Measurements from ENCODE around the gene DLEC1. TPM values are rescaled to one million over a fixed set of nuclear protein-coding genes. Genes with fewer than 3 reads are reported as not detected.

DLEC1 gene
- total and polyA plus RNA-seq, 2 experiments from 2014 or later, result 0.31 to 0.66 TPM

DNA sequence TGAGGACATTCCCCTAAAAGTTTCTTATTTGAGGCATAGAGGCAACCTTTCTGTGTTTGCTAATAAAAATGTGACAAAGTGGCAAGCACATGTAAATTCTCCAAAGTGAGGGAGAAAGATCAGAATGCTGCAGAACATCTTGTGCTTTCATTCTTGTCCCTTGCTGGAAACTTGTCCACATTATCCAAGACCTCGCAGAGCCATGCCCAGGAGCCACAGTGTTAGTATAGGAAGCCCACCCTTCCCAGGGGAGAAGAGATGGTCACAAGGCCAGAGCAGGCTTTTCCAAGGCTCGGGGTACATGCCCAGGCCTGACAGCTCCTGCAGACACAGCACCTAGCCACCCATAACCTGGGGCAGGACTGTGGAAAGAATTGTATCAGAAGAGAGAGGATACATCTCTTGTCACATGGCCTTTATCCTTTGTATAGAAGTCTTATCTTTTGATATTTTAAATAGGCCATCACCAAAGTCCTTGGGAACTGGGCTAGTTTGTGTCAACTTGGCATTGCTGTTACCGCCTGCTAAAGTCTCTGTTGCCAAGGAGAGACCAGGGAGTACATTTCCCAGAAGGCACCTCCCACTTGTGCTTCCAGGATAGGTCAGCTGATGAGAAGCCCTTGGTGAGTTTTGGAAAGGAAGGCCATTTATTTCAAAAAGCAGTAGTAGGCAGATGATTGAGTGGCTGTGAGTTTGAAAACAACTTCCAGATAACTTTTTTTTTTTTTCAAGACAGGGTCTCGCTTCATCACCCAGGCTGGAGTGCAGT, 10.5 kb downstream of the DLEC1 start:
- H3K4me1 Mint-ChIP-seq, result no peaks in the 10 kb centered on the region; the same call in 2 of the 3 replicates
- Histone ChIP-seq H2AFZ (peak overlapping the region; percentile 63; the same call in 1 of the 2 replicates), H3K9me2 (ENCODE audit: insufficient read depth) (no peaks in the 10 kb centered on the region), H3K79me2 (replicated peaks; ENCODE audit: insufficient read depth) (no peaks in the 10 kb centered on the region), H3K27me3 (ENCODE audit: insufficient read depth) (no peaks in the 10 kb centered on the region), H3K4me3 (no peak overlapping the region), H3K36me3 (ENCODE audit: insufficient read depth) (no peaks in the 10 kb centered on the region; the same call in 1 of the 2 replicates), H3K4me2 (no peak overlapping the region), H3F3A (replicated peaks; ENCODE audit: low read depth) (no peaks in the 10 kb centered on the region), H3K27ac (ENCODE audit: low read depth) (no peak overlapping the region), H4K20me1 (replicated peaks; ENCODE audit: insufficient read depth) (no peaks in the 10 kb centered on the region), H3K4me1 (ENCODE audit: insufficient read depth) (no peaks in the 10 kb centered on the region)
- DNase-seq (ENCODE audit: low spot score) (no peak), ATAC-seq (no peak)
- peaks cover 11% of the 10 kb centered on the region; the same call in 2 of the 3 replicates for H3K36me3 Mint-ChIP-seq (ENCODE audit: low read depth)
- no peak for TF ChIP-seq EZH2phosphoT487 (IDR thresholded peaks at IDR 0.05; ENCODE audit: unreplicated experiment)
- TF ChIP-seq POLR2AphosphoS5 (IDR thresholded peaks at IDR 0.05; ENCODE audit: low read depth), result no peak
- TF ChIP-seq ZNF331 (CRISPR knock-in tag; IDR thresholded peaks at IDR 0.05; ENCODE audit: low read depth), result no peak
- TF ChIP-seq NANOG (IDR thresholded peaks at IDR 0.05; ENCODE audit: borderline replicate concordance), result no peak
- TF ChIP-seq, protein P1, sequence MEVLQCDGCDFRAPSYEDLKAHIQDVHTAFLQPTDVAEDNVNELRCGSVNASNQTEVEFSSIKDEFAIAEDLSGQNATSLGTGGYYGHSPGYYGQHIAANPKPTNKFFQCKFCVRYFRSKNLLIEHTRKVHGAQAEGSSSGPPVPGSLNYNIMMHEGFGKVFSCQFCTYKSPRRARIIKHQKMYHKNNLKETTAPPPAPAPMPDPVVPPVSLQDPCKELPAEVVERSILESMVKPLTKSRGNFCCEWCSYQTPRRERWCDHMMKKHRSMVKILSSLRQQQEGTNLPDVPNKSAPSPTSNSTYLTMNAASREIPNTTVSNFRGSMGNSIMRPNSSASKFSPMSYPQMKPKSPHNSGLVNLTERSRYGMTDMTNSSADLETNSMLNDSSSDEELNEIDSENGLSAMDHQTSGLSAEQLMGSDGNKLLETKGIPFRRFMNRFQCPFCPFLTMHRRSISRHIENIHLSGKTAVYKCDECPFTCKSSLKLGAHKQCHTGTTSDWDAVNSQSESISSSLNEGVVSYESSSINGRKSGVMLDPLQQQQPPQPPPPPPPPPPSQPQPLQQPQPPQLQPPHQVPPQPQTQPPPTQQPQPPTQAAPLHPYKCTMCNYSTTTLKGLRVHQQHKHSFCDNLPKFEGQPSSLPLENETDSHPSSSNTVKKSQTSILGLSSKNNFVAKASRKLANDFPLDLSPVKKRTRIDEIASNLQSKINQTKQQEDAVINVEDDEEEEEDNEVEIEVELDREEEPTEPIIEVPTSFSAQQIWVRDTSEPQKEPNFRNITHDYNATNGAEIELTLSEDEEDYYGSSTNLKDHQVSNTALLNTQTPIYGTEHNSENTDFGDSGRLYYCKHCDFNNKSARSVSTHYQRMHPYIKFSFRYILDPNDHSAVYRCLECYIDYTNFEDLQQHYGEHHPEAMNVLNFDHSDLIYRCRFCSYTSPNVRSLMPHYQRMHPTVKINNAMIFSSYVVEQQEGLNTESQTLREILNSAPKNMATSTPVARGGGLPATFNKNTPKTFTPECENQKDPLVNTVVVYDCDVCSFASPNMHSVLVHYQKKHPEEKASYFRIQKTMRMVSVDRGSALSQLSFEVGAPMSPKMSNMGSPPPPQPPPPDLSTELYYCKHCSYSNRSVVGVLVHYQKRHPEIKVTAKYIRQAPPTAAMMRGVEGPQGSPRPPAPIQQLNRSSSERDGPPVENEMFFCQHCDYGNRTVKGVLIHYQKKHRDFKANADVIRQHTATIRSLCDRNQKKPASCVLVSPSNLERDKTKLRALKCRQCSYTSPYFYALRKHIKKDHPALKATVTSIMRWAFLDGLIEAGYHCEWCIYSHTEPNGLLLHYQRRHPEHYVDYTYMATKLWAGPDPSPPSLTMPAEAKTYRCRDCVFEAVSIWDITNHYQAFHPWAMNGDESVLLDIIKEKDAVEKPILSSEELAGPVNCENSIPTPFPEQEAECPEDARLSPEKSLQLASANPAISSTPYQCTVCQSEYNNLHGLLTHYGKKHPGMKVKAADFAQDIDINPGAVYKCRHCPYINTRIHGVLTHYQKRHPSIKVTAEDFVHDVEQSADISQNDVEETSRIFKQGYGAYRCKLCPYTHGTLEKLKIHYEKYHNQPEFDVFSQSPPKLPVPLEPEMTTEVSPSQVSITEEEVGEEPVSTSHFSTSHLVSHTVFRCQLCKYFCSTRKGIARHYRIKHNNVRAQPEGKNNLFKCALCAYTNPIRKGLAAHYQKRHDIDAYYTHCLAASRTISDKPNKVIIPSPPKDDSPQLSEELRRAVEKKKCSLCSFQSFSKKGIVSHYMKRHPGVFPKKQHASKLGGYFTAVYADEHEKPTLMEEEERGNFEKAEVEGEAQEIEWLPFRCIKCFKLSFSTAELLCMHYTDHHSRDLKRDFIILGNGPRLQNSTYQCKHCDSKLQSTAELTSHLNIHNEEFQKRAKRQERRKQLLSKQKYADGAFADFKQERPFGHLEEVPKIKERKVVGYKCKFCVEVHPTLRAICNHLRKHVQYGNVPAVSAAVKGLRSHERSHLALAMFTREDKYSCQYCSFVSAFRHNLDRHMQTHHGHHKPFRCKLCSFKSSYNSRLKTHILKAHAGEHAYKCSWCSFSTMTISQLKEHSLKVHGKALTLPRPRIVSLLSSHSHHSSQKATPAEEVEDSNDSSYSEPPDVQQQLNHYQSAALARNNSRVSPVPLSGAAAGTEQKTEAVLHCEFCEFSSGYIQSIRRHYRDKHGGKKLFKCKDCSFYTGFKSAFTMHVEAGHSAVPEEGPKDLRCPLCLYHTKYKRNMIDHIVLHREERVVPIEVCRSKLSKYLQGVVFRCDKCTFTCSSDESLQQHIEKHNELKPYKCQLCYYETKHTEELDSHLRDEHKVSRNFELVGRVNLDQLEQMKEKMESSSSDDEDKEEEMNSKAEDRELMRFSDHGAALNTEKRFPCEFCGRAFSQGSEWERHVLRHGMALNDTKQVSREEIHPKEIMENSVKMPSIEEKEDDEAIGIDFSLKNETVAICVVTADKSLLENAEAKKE (CRISPR knock-in tag; IDR thresholded peaks at IDR 0.05), result no peak
- TF ChIP-seq, protein P2, sequence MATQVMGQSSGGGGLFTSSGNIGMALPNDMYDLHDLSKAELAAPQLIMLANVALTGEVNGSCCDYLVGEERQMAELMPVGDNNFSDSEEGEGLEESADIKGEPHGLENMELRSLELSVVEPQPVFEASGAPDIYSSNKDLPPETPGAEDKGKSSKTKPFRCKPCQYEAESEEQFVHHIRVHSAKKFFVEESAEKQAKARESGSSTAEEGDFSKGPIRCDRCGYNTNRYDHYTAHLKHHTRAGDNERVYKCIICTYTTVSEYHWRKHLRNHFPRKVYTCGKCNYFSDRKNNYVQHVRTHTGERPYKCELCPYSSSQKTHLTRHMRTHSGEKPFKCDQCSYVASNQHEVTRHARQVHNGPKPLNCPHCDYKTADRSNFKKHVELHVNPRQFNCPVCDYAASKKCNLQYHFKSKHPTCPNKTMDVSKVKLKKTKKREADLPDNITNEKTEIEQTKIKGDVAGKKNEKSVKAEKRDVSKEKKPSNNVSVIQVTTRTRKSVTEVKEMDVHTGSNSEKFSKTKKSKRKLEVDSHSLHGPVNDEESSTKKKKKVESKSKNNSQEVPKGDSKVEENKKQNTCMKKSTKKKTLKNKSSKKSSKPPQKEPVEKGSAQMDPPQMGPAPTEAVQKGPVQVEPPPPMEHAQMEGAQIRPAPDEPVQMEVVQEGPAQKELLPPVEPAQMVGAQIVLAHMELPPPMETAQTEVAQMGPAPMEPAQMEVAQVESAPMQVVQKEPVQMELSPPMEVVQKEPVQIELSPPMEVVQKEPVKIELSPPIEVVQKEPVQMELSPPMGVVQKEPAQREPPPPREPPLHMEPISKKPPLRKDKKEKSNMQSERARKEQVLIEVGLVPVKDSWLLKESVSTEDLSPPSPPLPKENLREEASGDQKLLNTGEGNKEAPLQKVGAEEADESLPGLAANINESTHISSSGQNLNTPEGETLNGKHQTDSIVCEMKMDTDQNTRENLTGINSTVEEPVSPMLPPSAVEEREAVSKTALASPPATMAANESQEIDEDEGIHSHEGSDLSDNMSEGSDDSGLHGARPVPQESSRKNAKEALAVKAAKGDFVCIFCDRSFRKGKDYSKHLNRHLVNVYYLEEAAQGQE (IDR thresholded peaks at IDR 0.05; ENCODE audit: unreplicated experiment), result no peak
- TF ChIP-seq ZNF114 (CRISPR knock-in tag; IDR thresholded peaks at IDR 0.05), result no peak
- TF ChIP-seq STAT1 (IDR thresholded peaks at IDR 0.05; ENCODE audit: unreplicated experiment), result no peak
- TF ChIP-seq CREB1 (CRISPR knock-in tag; IDR thresholded peaks at IDR 0.05; ENCODE audit: low read depth), result no peak
- TF ChIP-seq, protein P3, sequence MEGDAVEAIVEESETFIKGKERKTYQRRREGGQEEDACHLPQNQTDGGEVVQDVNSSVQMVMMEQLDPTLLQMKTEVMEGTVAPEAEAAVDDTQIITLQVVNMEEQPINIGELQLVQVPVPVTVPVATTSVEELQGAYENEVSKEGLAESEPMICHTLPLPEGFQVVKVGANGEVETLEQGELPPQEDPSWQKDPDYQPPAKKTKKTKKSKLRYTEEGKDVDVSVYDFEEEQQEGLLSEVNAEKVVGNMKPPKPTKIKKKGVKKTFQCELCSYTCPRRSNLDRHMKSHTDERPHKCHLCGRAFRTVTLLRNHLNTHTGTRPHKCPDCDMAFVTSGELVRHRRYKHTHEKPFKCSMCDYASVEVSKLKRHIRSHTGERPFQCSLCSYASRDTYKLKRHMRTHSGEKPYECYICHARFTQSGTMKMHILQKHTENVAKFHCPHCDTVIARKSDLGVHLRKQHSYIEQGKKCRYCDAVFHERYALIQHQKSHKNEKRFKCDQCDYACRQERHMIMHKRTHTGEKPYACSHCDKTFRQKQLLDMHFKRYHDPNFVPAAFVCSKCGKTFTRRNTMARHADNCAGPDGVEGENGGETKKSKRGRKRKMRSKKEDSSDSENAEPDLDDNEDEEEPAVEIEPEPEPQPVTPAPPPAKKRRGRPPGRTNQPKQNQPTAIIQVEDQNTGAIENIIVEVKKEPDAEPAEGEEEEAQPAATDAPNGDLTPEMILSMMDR (conservative IDR thresholded peaks at IDR 0.05; ENCODE audit: low read depth in 2 of 2), result no peak
- H3K4me3 Mint-ChIP-seq, result no peak overlapping the region
- no peak overlapping the region for H3K27ac Mint-ChIP-seq
- H3K27me3 Mint-ChIP-seq (ENCODE audit: insufficient read depth, low read depth, poor library complexity), result peaks cover 2% of the 10 kb centered on the region
- peaks cover 25% of the 10 kb centered on the region for H3K9me3 Mint-ChIP-seq

Measured in GM23338 (cell line).